Measurements from ENCODE around the gene GGT5. TPM values are rescaled to one million over a fixed set of nuclear protein-coding genes. Genes with fewer than 3 reads are reported as not detected.
"Not testable (repeated sequence)": the region's sequence is repeated elsewhere in the genome, so short reads cannot be mapped to it uniquely, and the experiment has no call there.

The GGT5 gene
- total RNA-seq, 1 donor from 2014 or later, result 19.8 TPM

DNA sequence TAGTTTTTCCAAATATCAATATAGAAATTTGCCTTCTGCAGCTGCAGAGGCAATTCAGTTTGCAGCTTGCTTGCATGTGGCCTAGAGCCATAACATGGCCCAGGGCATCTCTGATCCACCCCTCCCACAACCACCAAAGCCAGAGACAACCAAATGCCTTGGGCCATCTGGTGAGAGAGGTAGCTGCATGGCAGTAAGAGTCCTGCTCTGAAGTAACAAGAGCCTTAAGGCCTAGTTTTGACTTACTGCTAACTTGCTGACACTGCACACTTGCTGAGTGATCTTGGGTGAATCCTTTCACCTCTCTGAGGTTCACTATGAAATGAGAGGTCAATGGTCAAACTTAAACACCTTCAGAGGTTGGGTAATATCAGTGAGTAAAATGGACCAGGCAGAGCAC is 20.9 kb upstream of the GGT5 start:
- intact Hi-C loops (cut with micrococcal nuclease), result no loop called here
- no peak for DNase-seq
- no peak for ATAC-seq

DNA sequence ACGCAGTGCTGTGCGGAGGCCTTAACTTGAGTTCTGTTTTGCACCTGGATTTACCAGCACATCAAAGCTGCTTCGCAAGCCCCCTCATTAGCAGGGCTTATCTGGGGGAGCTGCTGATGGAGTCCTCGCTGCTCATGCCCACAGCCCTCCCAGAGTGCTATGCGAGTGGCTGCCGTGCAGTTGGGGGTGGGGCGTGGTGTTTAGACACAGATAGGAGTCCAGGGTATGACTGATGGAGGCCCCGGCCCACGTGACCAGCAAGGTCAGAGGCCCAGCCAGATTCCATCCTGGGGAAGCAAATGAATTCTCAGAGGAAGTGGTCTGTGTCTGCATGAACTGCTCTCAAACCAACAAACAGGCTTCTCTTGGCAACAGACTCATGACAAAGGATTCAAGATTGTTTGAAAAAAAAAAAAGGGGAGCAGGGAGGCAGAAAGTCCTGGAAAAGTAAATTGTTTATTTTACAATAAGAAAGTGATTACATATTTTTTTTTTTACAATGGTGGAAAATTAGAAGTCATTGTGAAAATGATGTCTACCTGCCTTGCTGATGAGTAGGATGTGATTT is 19.5 kb upstream of the GGT5 start:
- ATAC-seq; DNase-seq; intact Hi-C loops (cut with micrococcal nuclease): not testable (repeated sequence)

DNA sequence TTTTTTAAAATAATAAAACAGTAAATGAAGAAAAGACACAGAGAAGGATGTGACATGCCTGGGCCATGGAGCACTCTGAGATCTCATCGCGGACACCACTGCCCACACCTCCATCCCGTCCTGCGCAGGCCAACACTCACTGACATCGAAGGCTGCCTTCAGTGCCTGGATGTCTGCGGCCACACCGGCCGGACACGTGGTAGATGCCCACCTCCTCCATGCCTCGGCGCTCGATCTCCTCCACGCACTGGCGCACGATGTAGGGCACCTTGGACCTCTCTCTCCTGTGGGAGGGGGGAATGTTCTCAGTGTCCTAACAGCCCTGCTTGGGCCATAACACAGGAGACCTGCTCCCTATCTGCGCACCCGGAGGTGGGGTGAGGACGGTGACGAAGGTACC is 18.6 kb upstream of the GGT5 start:
- intact Hi-C loops (cut with micrococcal nuclease); ATAC-seq; DNase-seq: not testable (repeated sequence)

DNA sequence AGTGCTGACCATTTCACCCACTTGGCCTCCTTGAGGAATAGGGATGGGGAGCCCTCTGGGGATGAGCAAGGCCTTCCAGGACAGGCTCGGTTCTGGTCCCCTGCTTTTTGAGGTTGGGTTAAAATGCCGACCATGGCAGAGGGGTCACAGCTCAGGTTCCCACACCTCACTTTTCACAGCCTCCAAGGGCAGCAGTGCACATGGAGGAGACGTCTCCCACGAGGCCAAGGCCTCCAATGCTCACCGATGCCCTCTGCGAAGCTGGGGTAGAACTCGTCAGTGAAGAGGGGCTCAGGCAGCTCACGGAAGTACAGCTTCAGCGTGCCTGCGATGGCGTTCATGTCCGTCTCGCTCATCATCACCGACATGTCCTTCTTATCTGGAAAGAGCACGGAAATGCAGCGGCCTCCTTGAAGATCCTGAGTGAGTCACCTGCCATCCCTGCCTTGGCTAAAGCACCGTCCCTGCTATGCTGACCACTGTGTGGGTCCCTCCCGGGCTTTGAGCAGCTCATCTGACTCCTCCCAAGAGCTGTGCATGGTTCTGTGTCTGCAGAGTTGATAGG is 17.4 kb upstream of the GGT5 start:
- ATAC-seq; DNase-seq; intact Hi-C loops (cut with micrococcal nuclease): not testable (repeated sequence)

DNA sequence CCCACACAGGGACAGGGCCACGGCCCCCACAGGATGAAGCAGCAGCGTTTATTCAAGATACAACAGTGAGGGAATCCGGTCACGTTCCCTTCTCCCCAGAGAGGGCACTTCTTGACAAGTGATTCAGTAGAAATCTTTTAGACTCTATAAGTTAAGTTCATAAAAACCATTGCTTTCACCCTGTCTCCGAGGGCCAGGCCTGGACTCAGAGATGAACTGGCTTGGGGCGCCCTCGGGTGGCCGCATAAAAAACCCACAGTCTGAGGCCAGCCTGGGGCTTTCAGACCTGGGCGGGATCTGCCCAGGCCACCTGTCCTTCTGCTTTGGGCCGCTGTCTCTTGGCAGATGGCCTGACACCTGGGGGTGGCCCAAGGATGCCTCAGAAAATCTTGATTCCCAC is 14.6 kb upstream of the GGT5 start:
- DNase-seq, result peak; percentile 83
- intact Hi-C loops (cut with micrococcal nuclease); ATAC-seq: not testable (repeated sequence)

DNA sequence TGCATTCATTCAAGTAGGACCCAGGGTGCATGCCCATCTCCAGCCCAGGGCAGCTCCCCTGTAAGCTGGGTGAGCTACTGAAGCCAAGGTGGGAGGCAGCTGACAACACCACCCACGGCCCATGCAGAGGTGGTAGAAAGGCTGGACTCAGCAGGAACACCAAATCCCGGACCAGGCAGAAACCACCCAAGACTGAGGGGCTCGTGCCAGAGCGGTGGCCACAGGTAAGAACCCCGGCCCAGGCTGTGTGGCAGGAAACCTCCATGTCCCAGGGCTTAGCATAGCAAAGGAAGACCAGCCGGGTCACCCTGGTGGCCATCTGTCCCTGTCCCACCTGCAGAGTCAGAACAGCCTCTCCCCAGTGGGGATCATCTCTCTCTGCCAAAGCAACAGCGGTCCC is 11.9 kb upstream of the GGT5 start:
- ATAC-seq; intact Hi-C loops (cut with micrococcal nuclease); DNase-seq: not testable (repeated sequence)

DNA sequence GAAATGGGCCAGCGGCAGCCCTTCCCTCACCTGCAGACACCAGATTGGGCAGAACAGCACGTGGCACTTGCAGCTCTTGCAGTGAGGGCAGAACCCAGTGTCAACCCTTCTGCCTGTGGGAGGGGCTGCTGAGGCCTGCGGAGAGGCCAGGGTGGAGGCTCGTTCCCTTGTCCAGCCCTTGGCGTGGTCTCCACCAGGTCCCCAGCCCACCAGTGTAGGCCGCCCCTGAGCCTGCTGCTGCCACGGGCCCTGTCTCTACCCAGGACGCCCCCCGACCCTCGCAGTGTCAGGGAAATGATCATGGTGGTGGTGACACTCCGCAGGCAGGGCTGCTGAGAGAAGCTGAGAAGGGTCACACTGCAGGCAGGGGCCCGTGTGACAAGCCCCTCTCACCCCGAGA is 11.3 kb upstream of the GGT5 start:
- DNase-seq; intact Hi-C loops (cut with micrococcal nuclease); ATAC-seq: not testable (repeated sequence)

DNA sequence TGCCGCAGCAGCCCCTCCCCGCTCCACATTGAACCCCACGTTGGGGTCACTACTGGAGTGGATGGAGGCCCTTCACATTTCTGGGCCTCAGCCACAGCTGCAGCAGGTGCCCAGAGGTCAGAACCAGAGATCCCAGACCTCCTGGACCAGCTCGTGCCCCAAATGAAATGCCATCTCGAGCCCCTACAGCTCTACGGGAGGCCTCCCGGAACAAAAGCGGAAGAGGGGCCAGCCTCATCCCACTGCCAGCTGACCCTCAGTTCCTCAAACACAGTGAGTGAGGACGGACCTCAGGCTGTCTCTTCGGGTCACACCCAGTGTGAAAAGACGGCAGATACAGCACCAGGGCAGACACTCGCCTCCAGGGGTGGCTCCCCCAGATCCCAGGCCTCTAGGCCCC is 8.2 kb upstream of the GGT5 start:
- intact Hi-C loops (cut with micrococcal nuclease), result not testable (repeated sequence)

DNA sequence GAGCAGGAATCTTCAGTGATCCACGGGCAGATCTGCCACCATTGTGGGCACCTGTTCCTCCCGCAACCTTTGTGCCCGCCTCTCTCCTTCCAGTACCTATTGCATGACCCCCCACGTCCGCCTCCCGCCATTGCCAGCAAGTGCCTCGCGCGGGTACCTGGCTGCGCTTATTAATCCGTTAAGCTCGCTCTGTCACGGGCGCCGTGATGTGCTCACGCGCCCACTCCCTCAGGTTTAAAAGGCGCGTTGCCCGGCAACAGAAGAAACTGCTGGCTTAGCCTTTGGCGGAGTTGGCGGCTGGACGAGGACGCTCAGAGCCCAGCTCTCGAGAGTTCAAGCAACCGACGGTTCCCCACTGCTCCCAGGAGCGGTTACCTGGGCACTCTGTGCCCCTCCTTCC is 6.4 kb upstream of the GGT5 start:
- intact Hi-C loops (cut with micrococcal nuclease); ATAC-seq; DNase-seq: not testable (repeated sequence)

More for the DNA sequence above, 8.2 kb upstream of the GGT5 start:
- not testable (repeated sequence) for ATAC-seq, DNase-seq

DNA sequence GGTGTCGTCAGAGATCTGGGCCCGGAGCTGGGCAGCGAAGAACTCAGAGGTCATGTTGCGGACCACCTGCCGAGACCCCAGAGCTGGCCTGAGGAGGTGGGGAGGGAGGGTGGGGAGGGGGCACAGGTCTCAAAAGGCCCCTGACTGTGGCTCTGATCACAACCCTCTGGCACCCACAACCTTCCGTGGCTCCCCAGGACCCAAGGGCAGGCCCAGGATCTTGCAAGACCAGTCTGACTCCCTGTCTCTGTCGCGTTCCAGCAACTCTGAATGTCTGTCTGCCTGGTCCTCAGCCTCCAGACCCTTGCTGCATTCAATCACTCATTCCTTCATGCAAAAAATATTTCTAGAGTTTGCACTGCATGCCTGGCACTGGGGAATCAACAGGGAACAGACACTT is 4.5 kb upstream of the GGT5 start:
- DNase-seq; ATAC-seq; intact Hi-C loops (cut with micrococcal nuclease): not testable (repeated sequence)

DNA sequence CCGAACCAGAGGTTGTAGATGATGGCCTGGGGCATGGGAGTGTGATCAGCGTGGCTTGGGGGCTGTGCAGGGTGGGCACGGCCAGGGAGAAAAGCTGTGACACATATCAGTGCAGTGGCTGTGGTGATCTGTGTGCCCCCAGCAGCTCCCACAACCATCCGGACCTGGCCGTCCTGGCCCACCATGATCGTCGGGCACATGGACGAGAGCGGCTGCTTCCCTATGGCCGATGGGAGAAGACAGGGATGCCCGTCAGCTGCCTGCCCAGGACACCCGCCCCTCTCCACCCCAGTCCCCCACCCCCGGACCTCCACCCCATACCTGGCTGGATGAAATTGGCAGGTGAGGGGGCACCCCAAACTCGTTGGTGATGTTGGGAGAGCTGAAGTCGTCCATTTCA is 3.7 kb upstream of the GGT5 start:
- ATAC-seq; intact Hi-C loops (cut with micrococcal nuclease); DNase-seq: not testable (repeated sequence)

DNA sequence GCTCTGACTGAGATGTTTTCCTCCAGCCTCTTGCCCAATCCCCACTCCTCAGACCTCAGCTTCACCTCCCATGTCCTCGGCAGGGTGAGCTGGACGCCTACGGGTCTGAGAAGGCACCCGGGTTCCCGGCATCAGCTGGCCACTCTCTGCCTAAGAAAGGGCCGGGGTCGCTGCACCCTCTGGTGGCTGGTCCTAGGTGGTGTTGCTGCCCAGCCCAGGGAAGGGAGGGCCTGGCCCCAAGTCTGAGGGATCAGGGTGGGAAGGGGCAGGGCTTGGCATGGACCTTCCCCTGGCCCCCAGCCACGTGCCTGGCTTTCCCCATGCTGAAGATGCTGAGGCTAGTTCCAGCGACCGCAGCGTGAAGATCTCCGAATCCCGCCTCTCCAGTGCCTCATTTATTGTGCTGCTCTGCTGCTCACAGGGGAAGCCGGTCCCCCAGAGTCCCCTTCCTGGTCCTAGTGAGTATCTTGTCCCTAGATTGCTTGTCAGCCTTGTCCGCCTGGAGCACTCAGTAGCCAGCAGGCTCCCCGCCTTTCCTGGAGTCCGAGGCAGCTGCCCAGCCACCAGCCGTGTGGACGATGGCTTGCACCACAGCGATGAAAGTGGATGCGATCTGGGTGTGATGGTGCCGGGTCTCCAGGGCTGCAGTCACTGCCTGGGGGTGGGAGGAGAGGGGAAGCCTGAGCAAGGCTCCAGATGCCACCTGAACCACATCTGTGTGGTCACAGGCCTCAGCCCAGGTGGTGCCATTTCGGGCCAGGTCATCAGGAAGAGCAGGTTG is 2.9 kb upstream of the GGT5 start:
- intact Hi-C loops (cut with micrococcal nuclease), result no loop called here
- peak; percentile 92 for DNase-seq
- ATAC-seq, result peak; percentile 88

DNA sequence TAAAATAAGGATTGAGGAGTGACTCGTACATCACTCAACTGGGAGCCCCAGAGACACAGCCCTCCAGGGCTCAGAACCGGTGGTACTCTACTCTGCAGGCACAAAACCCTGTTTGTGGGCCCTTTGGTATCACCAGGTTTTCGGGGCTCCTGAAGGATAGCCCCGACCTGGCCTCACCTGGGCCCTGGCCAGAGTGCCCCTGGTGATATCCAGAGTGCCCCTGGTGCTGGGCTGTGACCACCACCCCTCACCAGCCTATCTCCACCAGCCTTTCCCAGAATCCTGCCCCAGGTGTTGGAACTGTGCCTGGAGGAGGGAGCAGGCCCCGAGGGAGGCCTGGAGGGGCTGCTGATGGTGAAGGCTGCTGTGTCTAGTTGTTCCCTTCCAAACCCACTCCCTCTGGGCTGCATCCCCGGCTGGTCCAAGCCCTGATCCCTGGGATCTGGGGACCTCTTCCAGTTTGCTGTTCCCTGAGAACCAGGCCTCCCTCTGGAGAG is 2.2 kb upstream of the GGT5 start:
- intact Hi-C loops (cut with micrococcal nuclease), result no loop called here
- no peak for DNase-seq
- ATAC-seq, result peak; percentile 3

DNA sequence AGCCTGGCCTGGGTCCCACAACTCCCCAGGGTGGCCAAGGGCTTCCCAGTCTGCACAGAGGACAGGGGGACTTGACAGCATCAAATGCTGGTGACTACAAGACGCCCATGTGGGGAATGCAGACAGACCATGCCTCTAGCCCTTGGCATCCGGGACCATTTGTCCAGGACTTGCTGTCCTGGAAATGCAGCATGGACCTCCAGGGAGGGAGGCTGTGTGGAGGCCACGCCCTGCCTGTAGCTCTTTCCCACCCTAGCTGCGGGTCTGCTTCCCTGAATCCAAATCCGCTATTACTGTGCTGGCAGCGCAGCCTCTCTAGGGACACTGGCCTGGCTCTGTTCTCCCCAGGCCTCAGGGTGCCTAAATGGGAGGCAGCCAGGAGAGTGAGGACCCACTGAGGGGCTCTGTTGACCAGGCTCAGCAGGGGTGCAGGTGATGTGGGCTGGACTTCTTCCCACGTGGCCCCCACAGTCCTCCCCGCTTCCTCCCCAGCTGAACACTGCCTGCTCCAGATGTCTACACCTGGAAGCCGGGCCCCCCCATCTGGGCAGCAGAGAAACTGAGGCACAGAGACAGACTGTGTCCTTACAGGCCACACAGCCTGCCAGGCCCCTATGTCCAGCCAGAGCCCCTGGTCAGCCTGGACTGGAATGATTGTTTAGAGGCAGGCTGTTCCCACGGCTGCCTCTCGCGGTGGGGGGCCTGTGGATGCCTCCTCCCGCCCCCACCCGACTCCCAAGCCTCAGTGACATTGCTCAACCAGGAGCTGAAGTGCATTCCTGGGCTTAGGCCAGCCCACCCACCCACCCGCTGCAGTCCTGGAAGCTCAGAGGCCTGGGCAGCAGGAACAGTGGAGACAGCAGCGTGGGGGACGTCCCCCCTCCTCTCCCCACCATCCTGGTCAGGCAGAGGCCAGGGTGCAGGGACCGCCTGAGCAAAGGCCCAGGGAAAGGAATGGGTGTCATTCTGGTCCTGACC is 991 bp upstream of the GGT5 start:
- peak; percentile 90 for DNase-seq
- peak; percentile 90 for ATAC-seq
- intact Hi-C loops (cut with micrococcal nuclease), result not testable (repeated sequence)

DNA sequence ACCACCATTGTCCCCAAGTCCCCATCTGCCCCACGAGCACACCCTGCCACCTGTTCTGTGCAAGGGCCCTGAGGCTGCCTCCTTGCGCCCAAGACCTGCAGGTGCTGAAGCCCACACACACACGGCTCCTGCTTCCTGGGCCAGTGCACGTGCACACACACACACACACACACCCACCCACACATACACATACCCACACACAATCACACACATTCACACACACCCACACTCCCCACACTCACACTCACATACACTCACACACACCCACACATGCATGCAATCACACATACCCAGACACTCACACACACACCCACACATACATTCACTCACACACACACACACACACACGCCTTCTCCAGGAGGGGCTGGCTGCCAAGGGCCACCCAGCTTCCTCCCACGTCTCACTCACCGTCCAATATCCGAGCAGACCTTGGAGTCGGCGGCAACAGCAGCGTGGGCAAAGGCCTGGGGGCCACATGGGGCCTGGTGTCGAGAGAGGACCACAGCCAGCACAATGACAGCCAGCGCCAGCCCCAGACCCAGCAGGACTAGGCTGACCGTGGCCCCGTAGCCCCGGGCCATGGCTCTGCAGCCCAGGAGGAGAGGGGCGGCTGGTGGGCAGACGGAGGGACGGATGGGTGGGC is 616 bp downstream of the GGT5 start:
- ATAC-seq (peak; percentile 13), DNase-seq (peak; percentile 68)
- intact Hi-C loops (cut with micrococcal nuclease), result no loop called here

DNA sequence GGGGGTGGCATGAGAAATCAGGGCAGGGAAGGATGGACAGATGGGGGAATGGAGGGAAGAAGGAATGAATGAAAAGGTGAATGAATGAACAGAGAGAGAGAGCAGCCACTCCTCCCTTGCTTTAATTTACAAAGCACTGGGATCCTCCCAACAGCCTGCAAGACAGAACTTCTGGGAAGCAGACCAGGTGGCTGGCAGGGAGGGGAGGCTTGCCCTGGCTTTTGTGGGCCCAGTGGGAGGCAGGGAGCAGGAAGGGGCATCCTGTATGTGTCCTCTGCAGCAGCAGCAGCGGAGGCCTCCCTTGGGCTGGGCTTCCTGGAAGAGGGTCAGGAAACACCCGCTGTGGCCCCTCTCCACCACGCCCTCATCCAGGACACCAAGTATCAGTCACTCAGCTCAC is 1.5 kb downstream of the GGT5 start:
- DNase-seq, result peak; percentile 57
- ATAC-seq; intact Hi-C loops (cut with micrococcal nuclease): not testable (repeated sequence)

DNA sequence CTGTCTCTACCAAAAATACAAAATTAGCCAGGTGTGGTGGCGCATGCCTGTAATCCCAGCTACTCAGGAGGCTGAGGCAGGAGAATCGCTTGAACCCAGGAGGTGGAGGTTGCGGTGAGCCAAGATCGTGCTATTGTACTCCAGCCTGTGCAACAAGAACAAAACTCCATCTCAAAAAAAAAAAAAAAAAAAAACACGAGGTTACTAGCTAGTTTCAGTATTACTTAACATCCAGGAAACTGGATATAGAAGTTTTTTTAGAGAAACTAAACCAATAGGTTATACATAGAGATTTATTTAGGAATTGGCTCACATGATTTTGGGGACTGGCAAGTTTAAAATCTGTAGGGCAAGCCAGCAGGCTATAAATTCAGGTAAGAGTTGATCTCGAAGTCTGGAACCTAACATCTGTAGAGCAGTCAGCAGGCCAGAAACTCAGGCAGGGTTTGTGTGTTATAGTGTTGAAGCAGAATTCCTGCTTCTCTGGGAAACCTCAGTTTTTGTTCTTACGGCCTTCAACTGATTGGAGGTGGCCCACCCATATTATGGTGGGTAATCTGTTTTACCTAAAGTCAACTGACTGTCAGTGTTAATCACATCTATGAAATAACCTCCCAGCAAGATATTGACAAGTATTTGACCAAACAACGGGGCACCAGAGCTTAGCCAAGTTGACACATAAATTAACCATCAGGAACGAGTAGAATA is 3.7 kb downstream of the GGT5 start:
- DNase-seq; intact Hi-C loops (cut with micrococcal nuclease); ATAC-seq: not testable (repeated sequence)

DNA sequence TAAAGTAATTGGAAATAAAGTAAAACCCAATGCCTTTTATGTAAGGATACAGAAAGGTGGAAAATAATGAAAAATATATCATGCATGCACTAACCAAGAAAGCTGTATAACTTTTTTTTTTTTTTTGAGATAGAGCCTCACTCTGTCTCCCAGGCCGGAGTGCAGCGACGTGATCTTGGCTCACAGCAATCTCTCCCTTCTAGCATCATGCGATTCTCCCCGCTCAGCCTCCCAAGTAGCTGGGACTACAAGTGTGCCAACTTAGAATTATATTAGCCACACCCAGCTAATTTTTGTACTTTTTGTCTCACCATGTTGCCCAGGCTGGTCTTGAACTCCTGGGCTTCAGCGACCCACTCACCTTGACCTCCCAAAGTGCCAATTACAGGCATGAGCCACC is 4.5 kb downstream of the GGT5 start:
- DNase-seq (no peak), ATAC-seq (peak; percentile 17)
- intact Hi-C loops (cut with micrococcal nuclease), result no loop called here

Data from left ventricle myocardium superior (tissue), 1 donor.